22Rv1 (cell line): ENCODE results near the gene ANAPC4.

Experiments used
- H3K27ac ChIP-seq: fragments of 450-650 bp; 2 replicates; pipeline ENCODE4 v1.5.1; 2017
- ZFX ChIP-seq: fragments of 450-650 bp; IDR thresholded peaks from 2 replicates; pipeline ENCODE4 v1.6.1; 2017; ENCODE audit warnings: antibody characterized with exemption, borderline replicate concordance
- TF ChIP-seq, protein P1 (sequence below): fragments of 450-650 bp; IDR thresholded peaks from 2 replicates; pipeline ENCODE4 v1.5.1; 2017; ENCODE audit warnings: mild to moderate bottlenecking

The ANAPC4 gene

DNA sequence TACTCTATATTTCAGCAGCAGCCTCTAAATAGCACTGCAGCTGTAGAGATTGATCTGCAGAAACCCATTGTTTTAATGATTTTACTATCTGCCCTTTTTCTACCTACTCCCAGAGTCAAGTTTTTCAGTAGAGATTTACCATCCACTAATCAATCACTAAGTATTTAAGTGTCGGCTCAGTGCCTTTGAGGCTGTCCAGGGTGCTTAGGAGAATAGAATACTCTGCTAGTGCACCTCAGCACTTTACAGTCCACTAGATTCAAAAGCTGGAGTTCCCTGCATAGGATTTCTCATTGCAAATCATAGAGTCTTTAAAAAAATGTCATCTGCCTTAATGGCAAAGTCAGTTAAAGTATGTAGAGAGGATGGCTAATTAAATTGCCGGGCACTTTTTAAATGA lies 29.6 kb upstream of the ANAPC4 start:
- no peak overlapping the region for H3K27ac ChIP-seq
- TF ChIP-seq, protein P1, sequence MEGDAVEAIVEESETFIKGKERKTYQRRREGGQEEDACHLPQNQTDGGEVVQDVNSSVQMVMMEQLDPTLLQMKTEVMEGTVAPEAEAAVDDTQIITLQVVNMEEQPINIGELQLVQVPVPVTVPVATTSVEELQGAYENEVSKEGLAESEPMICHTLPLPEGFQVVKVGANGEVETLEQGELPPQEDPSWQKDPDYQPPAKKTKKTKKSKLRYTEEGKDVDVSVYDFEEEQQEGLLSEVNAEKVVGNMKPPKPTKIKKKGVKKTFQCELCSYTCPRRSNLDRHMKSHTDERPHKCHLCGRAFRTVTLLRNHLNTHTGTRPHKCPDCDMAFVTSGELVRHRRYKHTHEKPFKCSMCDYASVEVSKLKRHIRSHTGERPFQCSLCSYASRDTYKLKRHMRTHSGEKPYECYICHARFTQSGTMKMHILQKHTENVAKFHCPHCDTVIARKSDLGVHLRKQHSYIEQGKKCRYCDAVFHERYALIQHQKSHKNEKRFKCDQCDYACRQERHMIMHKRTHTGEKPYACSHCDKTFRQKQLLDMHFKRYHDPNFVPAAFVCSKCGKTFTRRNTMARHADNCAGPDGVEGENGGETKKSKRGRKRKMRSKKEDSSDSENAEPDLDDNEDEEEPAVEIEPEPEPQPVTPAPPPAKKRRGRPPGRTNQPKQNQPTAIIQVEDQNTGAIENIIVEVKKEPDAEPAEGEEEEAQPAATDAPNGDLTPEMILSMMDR: no peak
- no peak for TF ChIP-seq ZFX

DNA sequence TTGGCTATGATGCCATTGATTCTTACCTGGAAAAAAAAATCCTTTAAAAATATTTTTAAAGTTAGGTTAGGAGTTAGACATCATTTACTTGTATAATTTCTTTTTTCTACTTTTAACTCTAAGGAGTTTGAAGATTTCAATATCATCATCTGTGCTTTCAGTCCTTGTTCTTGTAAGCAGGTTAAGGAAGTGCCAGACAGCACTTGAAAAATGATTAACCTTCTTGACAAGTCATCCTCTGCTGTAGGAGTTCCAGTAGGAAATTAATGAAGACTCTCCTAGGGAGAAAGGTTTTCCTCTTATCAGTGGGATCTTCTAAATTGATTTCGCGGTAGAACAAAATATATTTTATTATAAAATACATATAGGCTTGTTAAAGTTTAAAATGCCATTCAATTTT lies 29.1 kb upstream of the ANAPC4 start:
- H3K27ac ChIP-seq: no peak overlapping the region
- TF ChIP-seq ZFX: no peak
- TF ChIP-seq, protein P1: no peak

GRCh38 chr4:25350561-25350960 lies 26.5 kb upstream of the ANAPC4 start:
- H3K27ac ChIP-seq: no peak overlapping the region
- TF ChIP-seq ZFX: no peak
- TF ChIP-seq, protein P1: no peak

DNA sequence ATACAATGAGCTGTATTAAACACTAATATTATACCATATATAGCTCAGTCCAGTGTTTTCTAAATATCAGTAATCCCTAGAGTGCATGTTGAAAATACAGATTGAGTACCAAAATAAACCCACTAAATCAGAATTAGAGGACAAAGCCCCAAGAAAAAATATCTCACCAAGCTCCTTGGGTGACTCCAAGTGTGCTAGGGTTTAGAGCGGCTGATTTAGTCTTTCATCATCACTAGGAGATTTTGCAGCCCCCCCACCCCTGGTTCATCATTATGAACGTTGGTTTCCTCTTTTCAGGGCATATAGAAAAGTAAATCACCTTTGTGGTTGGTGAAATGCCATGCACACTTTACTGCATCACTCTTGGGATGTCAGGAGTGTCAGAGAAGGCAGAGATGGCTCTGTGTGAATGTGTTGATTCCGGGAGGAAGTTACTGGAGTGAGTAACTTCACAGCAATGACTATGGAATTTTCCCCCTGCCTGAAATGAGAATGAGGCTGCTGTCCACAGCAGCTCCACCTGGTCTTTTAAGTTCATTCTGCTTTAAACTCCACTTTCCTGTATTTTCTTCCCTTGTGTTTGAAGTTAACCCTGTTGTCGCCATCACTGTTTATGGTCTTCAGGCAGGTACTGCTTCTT lies 25.2 kb upstream of the ANAPC4 start:
- TF ChIP-seq, protein P1: no peak
- TF ChIP-seq ZFX: no peak
- no peak overlapping the region for H3K27ac ChIP-seq

GRCh38 chr4:25356068-25356467 lies 21.0 kb upstream of the ANAPC4 start:
- H3K27ac ChIP-seq: no peak overlapping the region
- no peak for TF ChIP-seq ZFX
- TF ChIP-seq, protein P1: no peak

DNA sequence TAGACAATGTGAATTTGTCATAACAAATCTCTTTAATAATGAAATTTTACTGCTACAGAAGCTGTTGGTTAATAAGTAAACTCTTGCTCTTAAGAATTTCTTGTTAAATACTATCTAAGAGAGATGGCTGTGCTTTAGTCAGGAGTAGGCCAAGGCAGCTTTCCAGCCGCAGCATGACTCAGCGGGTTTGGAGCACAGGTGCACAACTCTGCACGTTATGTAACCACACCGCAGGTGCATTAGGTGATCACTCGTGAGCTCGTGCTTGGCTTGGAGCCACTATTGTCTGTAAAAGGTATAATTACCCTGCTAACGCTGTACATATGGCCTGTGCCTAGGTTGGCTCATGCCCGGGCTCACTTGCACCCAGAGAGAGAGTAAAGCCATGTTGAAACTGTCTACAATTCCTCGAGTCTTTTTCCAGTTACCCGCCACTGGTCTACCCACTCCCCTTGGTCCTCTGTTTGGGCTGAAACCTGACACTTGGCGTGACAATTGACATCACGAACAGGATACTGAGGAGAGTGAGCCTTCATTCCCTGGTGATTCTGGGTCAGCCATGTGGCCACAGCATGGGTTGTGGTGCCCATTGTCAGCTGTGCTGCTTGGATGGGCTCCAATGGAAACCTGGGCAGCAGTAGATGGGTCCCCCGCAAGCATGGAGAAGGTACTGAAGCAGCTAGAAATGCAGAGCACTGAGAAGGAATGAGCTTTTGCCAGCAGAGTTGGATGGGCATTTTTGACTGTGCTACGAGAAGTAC lies 18.4 kb upstream of the ANAPC4 start:
- TF ChIP-seq ZFX: no peak
- TF ChIP-seq, protein P1: no peak

GRCh38 chr4:25361253-25361652 lies 15.8 kb upstream of the ANAPC4 start:
- TF ChIP-seq, protein P1: no peak
- TF ChIP-seq ZFX: no peak

More for the DNA sequence above, 18.4 kb upstream of the ANAPC4 start:
- no peak overlapping the region for H3K27ac ChIP-seq

More at GRCh38 chr4:25361253-25361652, 15.8 kb upstream of the ANAPC4 start:
- no peak overlapping the region for H3K27ac ChIP-seq
